Measurements from ENCODE around the gene COL8A2. TPM values are rescaled to one million over a fixed set of nuclear protein-coding genes. Genes with fewer than 3 reads are reported as not detected.
A peak's percentile ranks its signal among the peaks of the same experiment; 100 is the strongest.

COL8A2 gene
- total RNA-seq, 1 donor from 2014 or later = 1.6 TPM

DNA sequence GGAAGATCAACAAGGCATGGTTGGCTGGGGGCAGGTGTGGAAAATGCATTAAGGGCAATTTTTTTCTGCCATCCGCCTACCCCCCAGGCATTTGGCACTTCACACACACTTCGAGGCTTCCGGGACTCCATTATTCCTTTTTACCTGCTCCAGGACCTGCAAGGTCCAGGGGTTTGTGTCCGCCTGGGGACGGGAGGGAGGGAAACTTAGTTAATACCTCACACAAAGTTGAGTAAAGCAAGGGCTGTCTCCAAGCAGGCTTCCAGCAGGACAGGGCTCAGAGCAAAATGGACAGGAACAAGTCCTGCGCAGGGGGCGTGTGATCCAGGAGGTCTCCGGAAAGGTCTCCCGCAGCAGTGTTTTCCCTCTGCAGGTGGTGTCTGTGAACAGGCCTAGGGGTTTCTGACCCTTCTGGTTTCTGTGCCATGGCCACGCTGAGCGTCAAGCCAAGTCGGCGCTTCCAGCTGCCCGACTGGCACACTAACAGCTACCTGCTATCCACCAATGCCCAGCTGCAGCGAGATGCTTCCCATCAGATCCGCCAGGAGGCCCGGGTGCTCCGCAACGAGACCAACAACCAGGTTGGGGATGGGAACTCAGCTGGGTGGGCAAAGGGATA, 40.4 kb downstream of the COL8A2 start:
- no peak for FAIRE-seq
- TF ChIP-seq, protein P1, sequence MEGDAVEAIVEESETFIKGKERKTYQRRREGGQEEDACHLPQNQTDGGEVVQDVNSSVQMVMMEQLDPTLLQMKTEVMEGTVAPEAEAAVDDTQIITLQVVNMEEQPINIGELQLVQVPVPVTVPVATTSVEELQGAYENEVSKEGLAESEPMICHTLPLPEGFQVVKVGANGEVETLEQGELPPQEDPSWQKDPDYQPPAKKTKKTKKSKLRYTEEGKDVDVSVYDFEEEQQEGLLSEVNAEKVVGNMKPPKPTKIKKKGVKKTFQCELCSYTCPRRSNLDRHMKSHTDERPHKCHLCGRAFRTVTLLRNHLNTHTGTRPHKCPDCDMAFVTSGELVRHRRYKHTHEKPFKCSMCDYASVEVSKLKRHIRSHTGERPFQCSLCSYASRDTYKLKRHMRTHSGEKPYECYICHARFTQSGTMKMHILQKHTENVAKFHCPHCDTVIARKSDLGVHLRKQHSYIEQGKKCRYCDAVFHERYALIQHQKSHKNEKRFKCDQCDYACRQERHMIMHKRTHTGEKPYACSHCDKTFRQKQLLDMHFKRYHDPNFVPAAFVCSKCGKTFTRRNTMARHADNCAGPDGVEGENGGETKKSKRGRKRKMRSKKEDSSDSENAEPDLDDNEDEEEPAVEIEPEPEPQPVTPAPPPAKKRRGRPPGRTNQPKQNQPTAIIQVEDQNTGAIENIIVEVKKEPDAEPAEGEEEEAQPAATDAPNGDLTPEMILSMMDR (IDR thresholded peaks at IDR 0.05; ENCODE audit: insufficient read depth, low read length, severe bottlenecking) = no peak
- no peaks in the 10 kb centered on the region for H3K27me3 ChIP-seq (ENCODE audit: control insufficient read depth, insufficient read depth, low read length)
- DNase-seq (ENCODE audit: low read depth) = no peak
- no peaks in the 10 kb centered on the region for H3K36me3 ChIP-seq (ENCODE audit: control insufficient read depth, insufficient read depth, low read length)
- H3K4me3 ChIP-seq (ENCODE audit: low read depth, low read length) = peak overlapping the region; percentile 41

- no peaks in the 10 kb centered on the region for H3K36me3 ChIP-seq (ENCODE audit: control insufficient read depth, insufficient read depth, low read length)
- no peaks in the 10 kb centered on the region for H3K27me3 ChIP-seq (ENCODE audit: control insufficient read depth, insufficient read depth, low read length)
- TF ChIP-seq, protein P1 (IDR thresholded peaks at IDR 0.05; ENCODE audit: insufficient read depth, low read length, severe bottlenecking) = no peak
- FAIRE-seq (no peak), DNase-seq (ENCODE audit: low read depth) (no peak)
- H3K4me3 ChIP-seq (ENCODE audit: low read depth, low read length) = peak within 1 kb of the TSS; percentile 41
Observed at GRCh38 chr1:36083635-36084496, 41.2 kb downstream of the COL8A2 start, which contains the start of gene TEKT2. TEKT2 (plus strand) TSS chr1:36084094; CDS start chr1:36084922, 828 bp downstream.

DNA sequence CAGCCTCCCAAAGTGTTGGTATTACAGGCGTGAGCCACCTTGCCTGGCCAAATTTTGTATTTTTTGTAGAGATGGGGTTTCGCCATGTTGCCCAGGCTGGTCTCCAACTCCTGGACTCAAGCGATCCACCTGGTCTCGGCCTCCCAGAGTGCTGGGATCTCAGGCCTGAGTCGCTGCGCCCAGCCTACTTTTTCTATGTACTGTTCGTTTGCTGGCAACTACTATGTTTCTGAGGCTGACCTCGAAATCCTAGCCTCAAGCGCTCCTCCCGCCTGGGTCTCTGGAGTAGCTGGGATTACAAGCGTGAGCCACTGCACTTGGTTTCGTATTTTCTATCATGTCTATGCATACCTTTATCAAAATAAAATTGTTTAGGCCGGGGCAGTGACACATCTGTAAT, 41.8 kb downstream of the COL8A2 start:
- DNase-seq (ENCODE audit: low read depth) = no peak
- H3K27me3 ChIP-seq (ENCODE audit: control insufficient read depth, insufficient read depth, low read length) = no peaks in the 10 kb centered on the region
- H3K4me3 ChIP-seq (ENCODE audit: low read depth, low read length) = no peak overlapping the region
- no peaks in the 10 kb centered on the region for H3K36me3 ChIP-seq (ENCODE audit: control insufficient read depth, insufficient read depth, low read length)
- TF ChIP-seq, protein P1 (IDR thresholded peaks at IDR 0.05; ENCODE audit: insufficient read depth, low read length, severe bottlenecking) = no peak
- FAIRE-seq = no peak

DNA sequence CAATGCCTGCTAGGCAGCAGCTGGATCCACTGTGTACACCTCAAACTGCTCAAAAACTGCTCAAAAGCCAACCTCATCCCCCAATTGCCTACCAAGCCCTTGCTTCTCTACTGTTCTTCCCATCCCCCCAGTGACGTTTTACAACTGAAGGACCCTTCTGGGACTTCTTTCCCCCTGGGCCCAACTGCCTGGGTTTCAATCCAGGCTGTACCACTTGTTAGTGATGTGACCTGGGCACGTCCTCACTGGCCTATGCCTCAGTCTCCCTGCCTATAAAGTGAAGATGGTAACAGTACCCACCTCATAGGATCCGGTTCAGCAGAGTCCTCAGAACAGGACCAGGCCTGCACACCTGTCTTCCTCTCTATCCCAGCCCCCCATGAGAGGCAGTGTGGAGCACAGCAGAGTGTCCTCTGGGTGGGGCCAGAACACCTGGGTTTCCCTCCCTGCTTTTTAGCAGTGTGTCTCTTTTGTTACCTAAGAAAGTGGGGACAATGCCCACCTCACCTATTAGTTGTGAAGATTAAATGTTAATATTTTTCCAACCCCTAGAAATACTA, 43.0 kb downstream of the COL8A2 start:
- FAIRE-seq (no peak), DNase-seq (ENCODE audit: low read depth) (no peak)

GRCh38 chr1:36080801-36081200, 44.2 kb downstream of the COL8A2 start:
- no peak overlapping the region for H3K4me3 ChIP-seq (ENCODE audit: low read depth, low read length)
- TF ChIP-seq, protein P1 (IDR thresholded peaks at IDR 0.05; ENCODE audit: insufficient read depth, low read length, severe bottlenecking) = no peak
- DNase-seq (ENCODE audit: low read depth) = no peak
- H3K27me3 ChIP-seq (ENCODE audit: control insufficient read depth, insufficient read depth, low read length) = no peaks in the 10 kb centered on the region
- FAIRE-seq = no peak
- H3K36me3 ChIP-seq (ENCODE audit: control insufficient read depth, insufficient read depth, low read length) = no peaks in the 10 kb centered on the region

More for the DNA sequence above, 43.0 kb downstream of the COL8A2 start:
- no peak overlapping the region for H3K4me3 ChIP-seq (ENCODE audit: low read depth, low read length)
- no peaks in the 10 kb centered on the region for H3K36me3 ChIP-seq (ENCODE audit: control insufficient read depth, insufficient read depth, low read length)
- TF ChIP-seq, protein P1 (IDR thresholded peaks at IDR 0.05; ENCODE audit: insufficient read depth, low read length, severe bottlenecking) = no peak
- no peaks in the 10 kb centered on the region for H3K27me3 ChIP-seq (ENCODE audit: control insufficient read depth, insufficient read depth, low read length)
